ENCODE results near the gene PRAMEF17.
"Not testable (repeated sequence)": the region's sequence is repeated elsewhere in the genome, so short reads cannot be mapped to it uniquely, and the experiment has no call there.

Gene PRAMEF17

DNA sequence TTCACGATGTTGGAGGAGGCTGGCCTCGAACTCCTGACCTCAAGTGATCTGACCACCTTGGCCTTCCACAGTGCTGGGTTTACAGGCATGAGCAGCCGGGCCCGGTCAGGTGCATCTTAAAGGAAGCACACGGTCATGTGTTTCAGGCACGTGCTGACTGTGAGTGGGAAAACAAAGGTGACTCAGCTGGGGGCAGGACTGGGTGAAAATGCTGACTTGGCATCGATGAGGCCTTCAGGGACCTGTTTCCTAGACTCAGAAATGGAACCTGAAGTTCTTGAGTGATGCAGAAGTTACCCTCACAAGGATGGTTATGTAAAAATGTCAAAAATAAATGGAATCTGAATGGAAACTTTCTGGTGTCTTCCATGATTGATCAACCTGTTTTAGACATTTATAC lies 3.6 kb downstream of the PRAMEF17 start:
- H3K36me3 ChIP-seq (ENCODE audit: control insufficient read depth in 1 of 2, insufficient read depth in 2 of 2, low read depth in 1 of 2, low read length in 2 of 2); H3K27me3 ChIP-seq (ENCODE audit: control insufficient read depth in 1 of 2, insufficient read depth in 1 of 2, low read length in 2 of 2); H3K18ac ChIP-seq (ENCODE audit: low read depth in 1 of 2, low read length in 2 of 2); H2BK120ac ChIP-seq (ENCODE audit: low read depth, low read length); H3K4me2 ChIP-seq (ENCODE audit: low read length, poor library complexity, severe bottlenecking); H4K8ac ChIP-seq (ENCODE audit: low read length); H2BK12ac ChIP-seq (ENCODE audit: low read length in 2 of 2); H3K4me3 ChIP-seq (ENCODE audit: insufficient read depth in 1 of 2, low read depth in 1 of 2, low read length in 2 of 2); H3K79me1 ChIP-seq (replicated peaks; ENCODE audit: low read length, poor library complexity, severe bottlenecking); H3K4ac ChIP-seq (ENCODE audit: low read depth in 1 of 2, low read length in 2 of 2); H2BK5ac ChIP-seq (ENCODE audit: low read depth, low read length, poor library complexity, severe bottlenecking); H3K4me1 ChIP-seq (ENCODE audit: control insufficient read depth, insufficient read depth, low read depth, low read length); DNase-seq; H3K27ac ChIP-seq (ENCODE audit: low read length, poor library complexity, severe bottlenecking); H3K23ac ChIP-seq (ENCODE audit: low read length in 2 of 2); H4K91ac ChIP-seq (ENCODE audit: low read length); H2AK5ac ChIP-seq (ENCODE audit: low read length, severe bottlenecking); H2BK15ac ChIP-seq (ENCODE audit: low read depth, poor library complexity, severe bottlenecking); H3K9me3 ChIP-seq (ENCODE audit: control insufficient read depth, low read length); H2AFZ ChIP-seq (ENCODE audit: low read depth, low read length); H3K14ac ChIP-seq (ENCODE audit: low read length in 2 of 2); H3K9ac ChIP-seq (ENCODE audit: low read length): not testable (repeated sequence)
- WGBS, result 63% methylated on average over 7 of the region's 7 CpGs

DNA sequence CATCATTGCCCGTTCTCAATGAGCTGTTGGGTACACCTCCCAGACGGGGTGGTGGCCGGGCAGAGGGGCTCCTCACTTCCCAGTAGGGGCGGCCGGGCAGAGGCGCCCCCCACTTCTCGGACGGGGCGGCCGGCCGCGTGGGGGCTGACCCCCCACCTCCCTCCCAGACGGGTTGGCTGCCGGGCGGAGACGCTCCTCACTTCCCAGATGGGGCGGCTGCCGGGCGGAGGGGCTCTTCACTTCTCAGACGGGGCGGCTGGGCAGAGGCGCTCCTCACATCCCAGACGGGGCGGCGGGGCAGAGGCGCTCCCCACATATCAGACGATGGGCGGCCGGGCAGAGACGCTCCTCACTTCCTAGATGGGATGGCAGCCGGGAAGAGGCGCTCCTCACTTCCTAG lies 5.3 kb downstream of the PRAMEF17 start:
- WGBS, result 92% methylated on average over 22 of the region's 32 CpGs
- not testable (repeated sequence) for H3K18ac ChIP-seq (ENCODE audit: low read depth in 1 of 2, low read length in 2 of 2); H3K9ac ChIP-seq (ENCODE audit: low read length); H3K4me2 ChIP-seq (ENCODE audit: low read length, poor library complexity, severe bottlenecking); H2BK5ac ChIP-seq (ENCODE audit: low read depth, low read length, poor library complexity, severe bottlenecking); H3K4ac ChIP-seq (ENCODE audit: low read depth in 1 of 2, low read length in 2 of 2); H2AK5ac ChIP-seq (ENCODE audit: low read length, severe bottlenecking); H2BK12ac ChIP-seq (ENCODE audit: low read length in 2 of 2); H4K8ac ChIP-seq (ENCODE audit: low read length); H3K27me3 ChIP-seq (ENCODE audit: control insufficient read depth in 1 of 2, insufficient read depth in 1 of 2, low read length in 2 of 2); H2BK15ac ChIP-seq (ENCODE audit: low read depth, poor library complexity, severe bottlenecking); H4K91ac ChIP-seq (ENCODE audit: low read length); H3K4me1 ChIP-seq (ENCODE audit: control insufficient read depth, insufficient read depth, low read depth, low read length); H3K36me3 ChIP-seq (ENCODE audit: control insufficient read depth in 1 of 2, insufficient read depth in 2 of 2, low read depth in 1 of 2, low read length in 2 of 2); H2AFZ ChIP-seq (ENCODE audit: low read depth, low read length); H3K9me3 ChIP-seq (ENCODE audit: control insufficient read depth, low read length); H2BK120ac ChIP-seq (ENCODE audit: low read depth, low read length); H3K4me3 ChIP-seq (ENCODE audit: insufficient read depth in 1 of 2, low read depth in 1 of 2, low read length in 2 of 2); H3K14ac ChIP-seq (ENCODE audit: low read length in 2 of 2); H3K23ac ChIP-seq (ENCODE audit: low read length in 2 of 2); H3K27ac ChIP-seq (ENCODE audit: low read length, poor library complexity, severe bottlenecking); DNase-seq; H3K79me1 ChIP-seq (replicated peaks; ENCODE audit: low read length, poor library complexity, severe bottlenecking)

DNA sequence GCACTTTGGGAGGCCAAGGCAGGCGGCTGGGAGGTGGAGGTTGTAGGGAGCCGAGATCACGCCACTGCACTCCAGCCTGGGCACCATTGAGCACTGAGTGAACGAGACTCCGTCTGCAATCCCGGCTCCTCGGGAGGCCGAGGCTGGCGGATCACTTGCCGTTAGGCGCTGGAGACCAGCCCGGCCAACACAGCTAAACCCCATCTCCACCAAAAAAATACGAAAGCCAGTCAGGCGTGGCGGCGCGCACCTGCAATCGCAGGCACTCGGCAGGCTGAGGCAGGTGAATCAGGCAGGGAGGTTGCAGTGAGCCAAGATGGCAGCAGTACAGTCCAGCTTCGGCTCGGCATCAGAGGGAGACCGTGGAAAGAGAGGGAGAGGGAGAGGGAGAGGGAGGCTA lies 5.9 kb downstream of the PRAMEF17 start:
- not testable (repeated sequence) for H2BK12ac ChIP-seq (ENCODE audit: low read length in 2 of 2); H2AK5ac ChIP-seq (ENCODE audit: low read length, severe bottlenecking); H3K27ac ChIP-seq (ENCODE audit: low read length, poor library complexity, severe bottlenecking); H2BK15ac ChIP-seq (ENCODE audit: low read depth, poor library complexity, severe bottlenecking); H2AFZ ChIP-seq (ENCODE audit: low read depth, low read length); H3K4ac ChIP-seq (ENCODE audit: low read depth in 1 of 2, low read length in 2 of 2); H3K23ac ChIP-seq (ENCODE audit: low read length in 2 of 2); DNase-seq; H3K27me3 ChIP-seq (ENCODE audit: control insufficient read depth in 1 of 2, insufficient read depth in 1 of 2, low read length in 2 of 2); H3K9me3 ChIP-seq (ENCODE audit: control insufficient read depth, low read length); H3K4me3 ChIP-seq (ENCODE audit: insufficient read depth in 1 of 2, low read depth in 1 of 2, low read length in 2 of 2); H3K18ac ChIP-seq (ENCODE audit: low read depth in 1 of 2, low read length in 2 of 2); H4K8ac ChIP-seq (ENCODE audit: low read length); H2BK120ac ChIP-seq (ENCODE audit: low read depth, low read length); H3K4me1 ChIP-seq (ENCODE audit: control insufficient read depth, insufficient read depth, low read depth, low read length); H3K9ac ChIP-seq (ENCODE audit: low read length); H4K91ac ChIP-seq (ENCODE audit: low read length); H3K4me2 ChIP-seq (ENCODE audit: low read length, poor library complexity, severe bottlenecking); H3K36me3 ChIP-seq (ENCODE audit: control insufficient read depth in 1 of 2, insufficient read depth in 2 of 2, low read depth in 1 of 2, low read length in 2 of 2); H2BK5ac ChIP-seq (ENCODE audit: low read depth, low read length, poor library complexity, severe bottlenecking); H3K79me1 ChIP-seq (replicated peaks; ENCODE audit: low read length, poor library complexity, severe bottlenecking); H3K14ac ChIP-seq (ENCODE audit: low read length in 2 of 2)
- 93% methylated on average over 18 of the region's 22 CpGs for WGBS

DNA sequence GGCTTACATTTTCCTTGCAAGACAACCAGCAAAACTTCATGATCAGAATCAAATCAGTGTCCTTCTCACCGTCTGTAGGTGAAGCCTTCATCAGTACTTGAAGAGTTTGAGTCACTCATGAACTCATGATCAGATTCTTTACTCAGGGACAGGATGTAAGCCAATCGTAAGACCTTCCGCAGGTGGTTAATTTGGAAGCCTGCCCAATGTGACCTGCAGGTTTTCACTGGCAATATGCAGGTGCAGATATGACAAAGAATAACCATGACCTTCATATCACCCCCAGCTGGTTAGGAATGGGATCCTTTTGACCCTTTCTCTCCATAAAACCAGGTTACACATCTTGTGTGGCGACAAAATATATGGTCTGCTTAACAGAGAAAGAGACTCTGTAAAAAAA lies 18.4 kb downstream of the PRAMEF17 start:
- no peak overlapping the region for H4K91ac ChIP-seq (ENCODE audit: low read length)
- H2AFZ ChIP-seq (ENCODE audit: low read depth, low read length), result no peak overlapping the region
- no peaks in the 10 kb centered on the region for H3K27me3 ChIP-seq (ENCODE audit: control insufficient read depth in 1 of 2, insufficient read depth in 1 of 2, low read length in 2 of 2)
- H2BK5ac ChIP-seq (ENCODE audit: low read depth, low read length, poor library complexity, severe bottlenecking), result no peak overlapping the region
- H3K36me3 ChIP-seq (ENCODE audit: control insufficient read depth in 1 of 2, insufficient read depth in 2 of 2, low read depth in 1 of 2, low read length in 2 of 2), result no peaks in the 10 kb centered on the region
- no peak overlapping the region for H2BK15ac ChIP-seq (ENCODE audit: low read depth, poor library complexity, severe bottlenecking)
- H3K4ac ChIP-seq (ENCODE audit: low read depth in 1 of 2, low read length in 2 of 2), result no peak overlapping the region
- no peaks in the 10 kb centered on the region for H3K79me1 ChIP-seq (replicated peaks; ENCODE audit: low read length, poor library complexity, severe bottlenecking)
- H3K9me3 ChIP-seq (ENCODE audit: control insufficient read depth, low read length), result no peaks in the 10 kb centered on the region
- H2AK5ac ChIP-seq (ENCODE audit: low read length, severe bottlenecking), result no peak overlapping the region
- no peak overlapping the region for H3K9ac ChIP-seq (ENCODE audit: low read length)
- no peak overlapping the region for H3K4me2 ChIP-seq (ENCODE audit: low read length, poor library complexity, severe bottlenecking)
- H3K4me3 ChIP-seq (ENCODE audit: insufficient read depth in 1 of 2, low read depth in 1 of 2, low read length in 2 of 2), result no peak overlapping the region
- no peak for DNase-seq
- H3K14ac ChIP-seq (ENCODE audit: low read length in 2 of 2), result no peak overlapping the region
- no peak overlapping the region for H3K23ac ChIP-seq (ENCODE audit: low read length in 2 of 2)
- 65% methylated on average over 3 of the region's 4 CpGs for WGBS
- no peak overlapping the region for H2BK12ac ChIP-seq (ENCODE audit: low read length in 2 of 2)
- H4K8ac ChIP-seq (ENCODE audit: low read length), result no peak overlapping the region
- H3K18ac ChIP-seq (ENCODE audit: low read depth in 1 of 2, low read length in 2 of 2), result no peak overlapping the region
- no peak overlapping the region for H2BK120ac ChIP-seq (ENCODE audit: low read depth, low read length)
- no peaks in the 10 kb centered on the region for H3K4me1 ChIP-seq (ENCODE audit: control insufficient read depth, insufficient read depth, low read depth, low read length)
- no peak overlapping the region for H3K27ac ChIP-seq (ENCODE audit: low read length, poor library complexity, severe bottlenecking)

Data from mesenchymal stem cell (in vitro differentiated cells and primary cell).